HG03442 (cell line): Measurements from ENCODE around the gene ETNK2.

Experiments used
- ATAC-seq: cut with Tn5 transposase; IDR thresholded peaks from one replicate; pipeline ENCODE4 v1.9.1; 2021; ENCODE audit warnings: mild to moderate bottlenecking, moderate library complexity; ENCODE audit not compliant: unreplicated experiment

Gene ETNK2, protein sequence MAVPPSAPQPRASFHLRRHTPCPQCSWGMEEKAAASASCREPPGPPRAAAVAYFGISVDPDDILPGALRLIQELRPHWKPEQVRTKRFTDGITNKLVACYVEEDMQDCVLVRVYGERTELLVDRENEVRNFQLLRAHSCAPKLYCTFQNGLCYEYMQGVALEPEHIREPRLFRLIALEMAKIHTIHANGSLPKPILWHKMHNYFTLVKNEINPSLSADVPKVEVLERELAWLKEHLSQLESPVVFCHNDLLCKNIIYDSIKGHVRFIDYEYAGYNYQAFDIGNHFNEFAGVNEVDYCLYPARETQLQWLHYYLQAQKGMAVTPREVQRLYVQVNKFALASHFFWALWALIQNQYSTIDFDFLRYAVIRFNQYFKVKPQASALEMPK

DNA sequence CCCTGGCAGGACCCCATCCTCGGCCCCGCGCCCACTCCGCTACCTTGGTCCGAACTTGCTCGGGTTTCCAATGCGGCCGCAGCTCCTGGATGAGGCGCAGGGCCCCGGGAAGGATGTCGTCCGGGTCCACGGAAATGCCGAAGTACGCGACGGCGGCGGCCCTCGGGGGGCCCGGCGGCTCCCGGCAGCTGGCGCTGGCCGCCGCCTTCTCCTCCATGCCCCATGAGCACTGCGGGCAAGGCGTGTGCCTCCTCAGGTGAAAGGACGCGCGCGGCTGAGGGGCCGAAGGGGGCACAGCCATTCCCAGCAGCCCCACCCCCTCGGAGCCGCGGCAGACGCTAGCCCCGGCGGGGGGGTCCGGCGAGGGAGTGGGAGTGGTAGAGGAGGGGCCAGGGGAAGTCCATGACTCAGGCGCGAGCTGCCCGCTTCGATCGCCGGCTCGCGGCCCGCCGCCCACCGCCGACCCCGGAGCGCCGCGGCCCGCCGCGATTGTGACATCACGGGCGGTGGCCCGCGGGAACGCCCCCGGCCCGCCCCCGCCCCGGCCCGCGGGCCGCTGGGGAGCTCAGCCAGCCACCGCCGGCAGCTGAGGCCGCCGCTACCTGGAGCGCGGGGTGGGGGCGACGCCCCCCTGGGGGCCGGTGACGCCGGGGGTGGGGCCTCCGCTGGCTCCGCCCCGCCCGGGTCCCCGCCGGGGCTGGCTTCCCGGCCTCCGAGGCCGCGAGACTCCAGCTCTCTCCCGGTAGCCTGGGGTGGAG is at the start of gene ETNK2:
ETNK2 (minus strand) TSS at position 493 of the 758 bp plus-strand sequence; CDS start at position 301, 192 bp downstream.
- ATAC-seq = no peak

DNA sequence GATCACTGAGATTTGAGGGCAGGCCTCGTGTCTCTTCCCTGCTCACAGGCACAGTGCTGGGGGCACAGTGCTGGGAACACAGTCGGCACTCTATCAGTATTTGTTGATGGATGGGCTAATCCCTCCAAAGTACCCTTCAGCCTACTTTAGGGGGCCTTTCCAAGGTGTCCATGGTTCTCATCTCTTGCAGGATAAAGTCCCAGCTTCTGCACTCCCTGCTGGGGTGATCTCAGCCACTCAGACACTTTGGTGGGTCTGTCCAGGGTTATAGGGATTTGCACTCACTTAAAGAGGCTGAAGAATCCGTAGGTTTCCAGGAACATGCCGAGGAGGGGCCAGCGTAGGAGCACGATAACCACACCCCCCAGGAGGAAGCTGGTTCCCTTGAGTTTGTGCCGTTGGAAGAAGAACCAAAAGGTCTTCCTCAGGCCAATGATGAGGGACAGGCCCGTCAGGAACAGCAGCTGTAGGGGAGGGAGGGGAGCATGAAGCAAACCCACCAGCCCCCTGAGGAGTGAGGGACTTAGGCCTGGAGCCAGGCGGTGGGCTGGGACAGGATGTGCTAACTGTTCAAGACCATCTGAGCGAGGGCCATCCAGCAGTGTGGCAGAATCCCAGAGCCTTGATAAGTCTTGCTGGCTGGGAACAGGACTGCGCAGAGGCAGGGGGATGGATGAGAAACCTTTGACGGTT is 49.6 kb upstream of the ETNK2 start:
- ATAC-seq = no peak

DNA sequence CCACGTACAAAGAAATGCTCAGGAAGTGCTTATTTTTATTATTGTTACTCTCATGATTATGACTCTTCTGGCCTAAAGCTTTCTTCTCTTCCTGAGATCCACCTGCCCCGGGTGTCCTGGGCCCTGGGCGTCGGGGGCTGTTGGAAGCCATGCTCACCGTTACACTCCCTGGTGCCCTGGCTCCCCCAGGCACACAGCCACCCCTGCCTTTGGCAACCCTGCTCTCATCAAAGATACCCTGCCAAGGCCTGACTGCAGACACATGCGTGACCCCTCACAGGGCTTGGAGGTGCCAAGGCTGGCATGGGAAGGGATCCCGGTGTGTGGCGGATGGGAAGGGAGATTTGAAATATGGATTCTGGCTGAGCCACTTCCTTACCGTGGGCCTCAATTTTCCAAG is 47.7 kb upstream of the ETNK2 start:
- ATAC-seq = no peak

DNA sequence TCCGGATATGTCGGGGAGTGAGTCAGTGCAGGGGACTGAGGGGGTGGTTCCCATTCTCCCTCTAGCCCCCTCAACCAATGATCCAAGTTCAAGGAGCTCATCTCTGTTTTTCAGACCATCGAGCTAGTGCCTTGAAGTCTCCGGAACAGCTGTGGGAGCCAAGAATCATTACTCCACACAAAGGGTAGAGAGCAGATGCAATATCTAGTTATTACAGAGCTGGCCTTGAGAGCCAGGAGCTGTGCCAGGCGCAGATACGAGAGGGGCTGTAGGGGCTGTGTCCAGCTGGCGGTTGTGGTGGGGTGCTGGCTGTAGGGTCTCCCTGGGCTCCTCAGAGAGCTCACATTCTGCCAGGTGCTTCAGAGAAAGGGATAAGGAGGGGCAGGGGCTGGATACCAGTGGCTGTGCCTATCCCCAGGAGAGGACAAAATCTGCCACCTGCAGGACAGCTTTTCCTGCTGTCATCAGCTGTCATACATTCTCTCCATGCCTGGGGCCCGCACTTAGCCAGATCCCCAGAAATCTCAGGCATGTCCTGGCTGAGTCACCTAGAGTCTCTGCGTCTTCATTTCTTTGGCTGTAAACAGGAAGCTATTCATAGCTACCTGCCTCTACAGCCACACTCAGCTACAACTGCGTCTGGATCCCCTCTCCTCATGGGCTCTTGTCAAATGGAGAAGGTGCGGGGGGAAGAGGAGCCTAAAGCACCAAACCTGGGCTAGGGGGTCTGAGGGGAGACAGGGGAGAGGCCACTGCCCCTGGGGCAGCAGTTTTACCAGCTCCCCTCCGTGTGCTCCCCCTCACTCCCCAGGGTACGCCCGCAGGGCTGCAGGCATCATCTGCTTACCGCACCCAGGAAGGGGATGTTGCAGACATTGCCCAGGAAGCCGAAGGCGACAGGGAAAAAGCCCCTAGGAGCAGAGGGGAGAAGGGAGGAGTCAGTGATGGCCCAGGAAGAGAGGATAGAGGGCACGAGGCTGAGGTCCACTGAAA is 46.8 kb upstream of the ETNK2 start:
- ATAC-seq = no peak

DNA sequence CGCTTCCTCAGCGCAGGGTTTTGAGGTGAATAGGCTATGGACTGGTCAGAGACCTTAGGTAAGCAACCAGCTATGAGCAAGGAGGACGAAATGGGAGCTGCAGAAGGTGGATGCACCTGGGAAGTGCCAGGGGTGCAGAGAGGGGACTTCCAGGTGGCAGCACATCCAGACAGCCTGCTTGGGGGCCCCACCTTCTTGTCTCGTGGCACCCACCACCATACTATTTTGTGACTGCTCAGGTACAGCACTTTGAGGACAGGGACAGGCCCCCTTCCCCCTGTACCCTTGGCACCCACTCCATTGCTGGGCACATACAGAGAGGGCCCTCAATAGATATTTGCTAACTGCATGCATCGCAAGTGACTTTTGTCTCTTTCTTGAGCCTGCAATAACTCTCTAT is 45.2 kb upstream of the ETNK2 start:
- no peak for ATAC-seq

DNA sequence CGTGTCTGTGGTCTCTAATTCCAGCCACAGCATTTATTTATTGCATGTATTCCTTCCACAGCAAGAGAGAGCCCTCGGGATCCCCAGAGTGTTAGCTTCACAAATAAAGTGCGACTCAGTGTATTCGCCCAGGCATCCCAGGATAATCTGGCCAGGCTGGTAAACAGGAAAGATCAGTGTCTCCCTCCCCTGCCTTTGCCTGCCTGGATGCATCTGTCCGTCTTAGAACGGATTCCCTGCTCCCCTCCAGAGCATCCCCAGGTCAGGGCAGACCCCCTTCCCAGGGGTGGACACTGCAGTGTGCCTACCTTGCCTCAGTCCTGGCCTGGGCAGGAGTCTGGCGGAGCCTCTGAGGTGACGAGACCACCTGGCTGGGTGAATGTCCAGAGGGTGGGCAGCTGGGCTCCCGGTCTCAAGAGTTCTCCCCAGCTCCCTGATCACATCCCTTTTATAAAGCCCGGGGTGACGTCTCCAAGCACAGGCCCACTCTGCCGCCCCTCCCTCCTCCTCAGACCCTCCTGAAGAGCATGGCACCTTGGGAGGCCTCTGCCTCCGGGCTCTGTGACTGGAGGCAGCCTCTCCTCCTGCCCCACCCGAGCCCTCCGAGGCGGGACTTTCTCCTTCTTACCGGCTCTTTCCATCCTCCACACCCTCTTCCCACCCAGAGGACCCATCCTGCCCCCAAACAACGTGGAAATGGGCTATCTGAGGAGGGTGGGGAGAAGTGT is 44.4 kb upstream of the ETNK2 start, which contains the start of gene KISS1:
KISS1 (minus strand) TSS at position 424 of the 728 bp plus-strand sequence. CDS start 3,615 bp downstream, outside the sequence.
- ATAC-seq = no peak

DNA sequence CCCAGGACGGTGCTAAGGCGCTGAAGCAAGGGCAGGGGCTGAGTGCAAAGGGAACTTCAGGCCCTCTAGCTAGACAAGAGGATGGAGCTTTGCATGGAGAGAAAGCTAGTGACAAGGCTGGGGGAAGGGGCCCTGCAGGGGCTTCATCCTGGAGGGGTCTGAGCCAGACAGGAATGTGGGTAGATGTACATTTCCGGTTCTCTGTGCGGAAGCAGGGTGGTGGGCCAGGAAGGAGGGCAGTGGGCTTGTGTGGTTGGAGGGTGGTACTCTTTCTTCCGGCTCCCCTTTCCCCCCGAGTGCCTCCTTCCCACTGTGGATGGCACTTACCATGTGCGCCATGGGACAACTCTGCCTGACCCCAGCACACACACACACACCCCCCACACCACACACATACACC is 42.9 kb upstream of the ETNK2 start:
- no peak for ATAC-seq

DNA sequence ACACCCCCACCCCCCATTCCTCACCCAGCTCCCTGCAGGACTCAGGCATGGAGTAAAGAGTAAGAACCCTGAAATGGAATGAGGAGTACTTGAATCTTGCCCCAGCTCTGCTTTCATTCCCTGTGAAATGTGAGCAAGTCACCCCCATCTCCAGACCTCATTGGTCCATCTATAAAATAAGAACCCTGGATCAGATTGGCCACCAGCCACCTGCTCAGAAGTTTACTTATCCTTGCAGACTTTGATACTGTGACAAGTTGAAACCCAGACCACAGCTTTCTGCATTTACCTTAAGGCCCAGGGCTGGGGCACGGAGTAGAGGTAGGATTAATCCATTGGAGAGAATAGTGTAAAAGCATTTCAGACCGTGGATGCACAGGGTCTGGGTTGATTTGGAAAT is 42.2 kb upstream of the ETNK2 start:
- no peak for ATAC-seq

DNA sequence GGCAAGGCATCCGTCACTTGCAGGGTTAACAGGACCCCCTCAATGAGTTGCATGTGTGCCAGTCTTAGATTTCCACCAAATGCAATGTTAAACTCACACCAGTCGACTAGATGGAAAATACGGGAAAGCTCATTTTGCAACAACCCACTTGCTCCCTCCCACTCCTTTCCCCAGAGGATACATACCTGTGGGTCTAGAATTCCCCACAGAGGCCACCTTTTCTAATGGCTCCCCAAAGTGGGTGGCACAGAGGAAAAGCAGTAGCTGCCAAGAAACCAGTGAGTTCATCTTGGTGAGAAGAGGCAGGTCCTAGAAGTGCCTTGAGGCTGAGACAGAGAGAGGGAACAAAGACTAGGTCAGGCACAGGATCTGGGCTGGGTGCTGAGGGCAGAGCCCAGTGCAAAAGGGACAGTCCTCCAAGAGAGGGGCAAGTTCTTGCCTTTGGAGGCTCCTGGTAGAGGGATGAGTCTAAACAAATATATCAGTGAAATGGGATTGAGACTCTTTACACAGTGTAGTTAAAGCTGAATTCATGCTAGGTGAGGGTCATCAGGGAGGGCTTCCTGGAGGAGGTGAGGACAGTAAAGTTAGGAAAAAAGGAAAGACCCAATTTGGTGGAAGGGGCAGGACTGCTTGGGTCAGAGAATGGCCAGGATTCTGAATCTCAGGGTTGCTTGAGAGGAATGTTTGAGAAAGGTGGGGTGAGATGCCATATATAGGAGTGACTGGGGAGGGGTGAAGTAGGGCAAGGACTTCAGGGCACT is 40.9 kb upstream of the ETNK2 start:
- no peak for ATAC-seq

DNA sequence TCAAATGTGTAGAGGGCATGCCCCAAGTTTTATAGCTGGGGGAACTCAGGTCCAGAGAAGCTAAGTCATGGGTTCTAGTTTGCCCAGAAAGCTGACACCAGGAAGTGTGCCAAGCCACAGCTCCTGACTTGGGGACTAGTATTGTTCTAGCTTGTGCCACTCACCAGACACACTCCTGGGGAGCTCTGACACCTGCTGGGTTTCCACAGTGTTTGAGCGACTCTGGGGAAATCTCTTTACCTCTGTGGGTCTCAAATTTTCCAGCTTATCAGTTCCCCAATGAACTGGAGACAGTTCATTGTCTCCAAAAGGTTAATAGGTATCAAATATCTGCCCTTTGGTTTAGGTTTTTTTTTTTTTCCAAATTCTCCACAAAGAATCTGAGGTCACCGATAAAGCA is 40.2 kb upstream of the ETNK2 start:
- no peak for ATAC-seq

DNA sequence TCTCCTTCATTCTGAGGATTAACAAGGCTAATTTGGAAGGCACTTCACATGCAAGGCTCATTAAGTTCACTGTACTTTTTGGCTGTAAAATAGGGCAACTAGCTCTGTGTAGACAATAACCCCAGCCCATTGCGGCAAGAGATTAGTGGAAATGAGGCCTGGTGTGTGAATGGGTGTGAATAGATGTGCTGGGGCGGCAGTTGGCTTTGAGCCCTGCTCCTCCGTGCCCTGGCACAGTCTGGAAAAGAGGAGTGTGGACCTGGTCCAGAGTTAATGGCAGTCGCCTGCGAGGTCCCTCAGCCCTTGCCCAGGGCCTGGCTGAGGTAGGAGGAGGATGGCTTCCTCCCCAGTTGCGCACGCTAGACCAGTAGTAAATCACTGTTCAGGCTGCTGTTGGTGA is 39.6 kb upstream of the ETNK2 start:
- ATAC-seq = no peak

DNA sequence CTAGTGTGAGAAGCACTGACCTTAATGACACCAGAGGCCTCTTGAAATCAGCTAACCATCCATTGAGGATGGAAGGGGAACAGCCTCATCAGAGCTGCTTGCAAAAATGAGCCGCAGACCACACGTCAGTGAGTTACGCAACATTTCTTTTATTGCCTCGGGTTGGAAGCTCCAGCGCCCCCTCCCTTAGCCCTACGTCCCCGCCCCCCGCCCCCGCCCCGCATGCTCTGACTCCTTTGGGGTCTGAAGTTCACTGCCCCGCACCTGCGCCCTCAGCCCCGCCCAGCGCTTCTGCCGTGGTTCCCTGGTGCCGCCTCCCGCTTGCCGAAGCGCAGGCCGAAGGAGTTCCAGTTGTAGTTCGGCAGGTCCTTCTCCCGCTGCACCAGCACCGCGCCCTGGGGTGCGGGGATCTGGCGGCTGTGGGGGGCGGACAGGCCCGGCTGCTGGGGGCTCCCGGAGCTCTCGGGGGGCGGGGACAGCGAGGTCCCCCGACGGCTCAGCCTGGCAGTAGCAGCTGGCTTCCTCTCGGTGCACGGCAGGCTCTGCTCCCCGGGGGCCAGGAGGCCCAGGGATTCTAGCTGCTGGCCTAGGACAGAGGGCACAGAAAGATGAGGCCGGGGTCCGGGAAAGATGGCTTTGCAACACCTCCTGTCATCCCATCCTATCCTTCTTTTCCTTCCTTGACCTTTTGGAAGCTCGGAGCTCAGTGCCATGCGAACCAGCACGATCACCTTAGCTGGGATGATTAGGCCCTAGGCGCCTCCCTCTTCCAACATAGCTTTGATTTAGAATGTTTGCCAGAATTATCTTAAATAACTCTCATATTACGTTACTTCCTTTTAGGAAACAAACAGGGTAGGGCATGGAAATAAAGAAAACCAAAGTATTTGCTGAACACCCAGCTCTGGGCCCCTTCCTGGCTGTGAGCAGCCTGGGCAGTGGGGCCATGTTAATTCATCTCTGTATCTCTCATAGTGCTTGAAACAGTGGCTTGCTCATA is 38.7 kb upstream of the ETNK2 start:
- ATAC-seq = no peak

DNA sequence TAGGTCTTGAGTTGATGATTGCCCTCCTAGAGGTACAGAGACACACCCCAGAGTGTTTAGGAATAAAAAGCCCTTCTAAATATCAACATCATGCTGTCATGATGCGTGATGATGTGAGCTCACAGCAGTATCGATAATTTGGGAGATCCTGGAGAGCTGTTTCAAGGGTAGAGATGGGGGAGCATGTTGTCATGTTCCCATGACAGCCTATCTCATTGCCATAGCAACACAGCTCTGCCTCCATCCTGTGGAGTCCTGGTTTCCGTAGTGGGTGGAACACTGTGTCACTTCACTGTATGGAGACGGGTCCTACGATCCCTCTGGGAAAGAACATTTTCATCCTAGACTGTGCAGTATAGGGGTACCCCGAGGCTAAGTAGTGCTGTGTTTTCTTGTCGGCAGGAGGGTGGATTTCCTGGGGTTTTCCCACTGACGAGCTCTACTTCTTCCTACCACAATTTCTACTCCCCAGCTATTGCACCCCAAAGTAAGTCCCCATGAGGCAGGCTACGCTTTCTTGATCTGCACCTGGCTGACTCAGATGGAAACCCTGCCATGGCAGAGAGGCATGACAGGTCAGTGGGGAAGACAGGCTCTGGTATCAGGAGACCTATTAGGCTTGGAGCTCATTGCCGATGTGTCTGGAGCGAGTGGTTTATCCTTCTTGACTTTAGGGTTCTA is 37.3 kb upstream of the ETNK2 start:
- ATAC-seq = no peak

DNA sequence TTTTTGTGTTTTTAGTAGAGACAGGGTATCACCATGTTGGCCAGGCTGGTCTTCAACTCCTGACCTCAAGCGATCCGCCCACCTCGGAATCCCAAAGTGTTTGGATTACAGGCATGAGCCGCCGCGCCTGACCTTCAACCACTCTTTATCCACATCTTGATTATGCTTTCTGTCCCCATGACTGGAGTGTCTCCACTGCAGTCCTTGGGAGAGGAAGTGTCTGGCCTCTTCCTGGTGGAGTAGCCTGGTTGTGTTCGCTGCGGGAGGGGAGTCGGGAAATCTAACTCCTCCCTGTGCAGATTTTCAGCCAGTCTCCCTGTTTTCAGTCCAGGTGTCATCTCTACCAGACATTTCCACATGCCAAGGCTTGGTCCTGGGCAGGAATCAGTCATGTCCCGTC is 34.8 kb upstream of the ETNK2 start:
- no peak for ATAC-seq

DNA sequence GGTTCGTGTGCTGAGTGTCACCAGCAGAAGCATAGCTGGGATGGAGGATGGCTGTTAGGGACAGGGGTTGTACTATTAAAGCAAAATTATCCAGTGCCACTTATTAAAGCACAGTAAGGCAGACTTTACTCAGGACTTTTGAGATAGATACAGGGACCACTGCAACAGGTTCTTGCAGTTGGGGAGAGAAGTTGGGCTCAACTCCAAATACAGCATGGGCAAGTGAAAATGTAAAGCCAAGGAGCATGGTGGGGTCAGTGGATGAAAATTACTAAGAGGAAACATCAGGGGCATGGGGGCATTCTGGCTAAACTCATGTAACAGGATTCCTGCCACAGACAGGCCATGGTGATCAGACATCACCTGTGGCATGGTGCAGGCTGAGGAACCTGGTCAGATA is 29.3 kb upstream of the ETNK2 start:
- no peak for ATAC-seq

DNA sequence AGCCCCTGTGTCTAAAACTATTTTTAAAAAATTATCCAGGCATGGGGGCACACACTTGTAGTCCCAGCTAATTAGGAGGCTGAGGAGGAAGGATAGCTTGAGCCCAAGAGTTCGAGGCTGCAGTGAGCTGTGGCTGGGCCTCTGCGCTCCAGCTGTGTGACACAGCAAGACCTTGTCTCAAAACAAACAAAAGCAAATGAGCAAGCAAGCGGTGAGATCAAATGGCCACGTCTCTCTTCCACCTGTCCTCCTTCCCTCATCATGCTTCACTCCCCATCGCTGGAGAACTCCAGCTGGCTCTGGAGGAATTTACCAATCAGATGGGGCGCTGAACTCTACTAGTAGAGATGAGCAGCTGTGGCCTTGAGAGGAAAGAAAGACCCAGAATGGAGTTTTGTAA is 28.3 kb upstream of the ETNK2 start:
- no peak for ATAC-seq
